Midbrain (tissue), 1 donor: Measurements from ENCODE around the gene GUCY2C.

Experiments
- DNase-seq: peaks from one replicate; lab custom pipeline; 2025; lab: John Stamatoyannopoulos, UW

GUCY2C gene

GRCh38 chr12:14681625-14682024 is 14.8 kb downstream of the GUCY2C start:
- DNase-seq, result no peak

GRCh38 chr12:14681190-14681589 is 15.2 kb downstream of the GUCY2C start:
- no peak for DNase-seq

GRCh38 chr12:14678547-14679150 is 17.8 kb downstream of the GUCY2C start:
- DNase-seq, result no peak

- DNase-seq, result no peak
Observed at GRCh38 chr12:14668591-14668990, 27.8 kb downstream of the GUCY2C start.

GRCh38 chr12:14665354-14666348 is 30.7 kb downstream of the GUCY2C start:
- DNase-seq, result no peak

GRCh38 chr12:14664434-14665023 is 31.9 kb downstream of the GUCY2C start:
- peak; percentile 49 for DNase-seq

- DNase-seq, result no peak
Observed at GRCh38 chr12:14663002-14663401, 33.4 kb downstream of the GUCY2C start.

GRCh38 chr12:14656846-14657245 is 39.6 kb downstream of the GUCY2C start:
- DNase-seq, result no peak

- DNase-seq, result no peak
Observed at GRCh38 chr12:14655284-14655683, 41.1 kb downstream of the GUCY2C start.

GRCh38 chr12:14654842-14655241 is 41.6 kb downstream of the GUCY2C start:
- no peak for DNase-seq

GRCh38 chr12:14654416-14654815 is 42.0 kb downstream of the GUCY2C start:
- no peak for DNase-seq

- no peak for DNase-seq
Observed at GRCh38 chr12:14652483-14652882, 43.9 kb downstream of the GUCY2C start.

GRCh38 chr12:14651371-14651770 is 45.0 kb downstream of the GUCY2C start:
- DNase-seq, result no peak

- DNase-seq, result no peak
Observed at GRCh38 chr12:14650789-14651188, 45.6 kb downstream of the GUCY2C start.

GRCh38 chr12:14647028-14647750 is 49.2 kb downstream of the GUCY2C start:
- DNase-seq, result no peak

GRCh38 chr12:14643251-14643650 is 53.1 kb downstream of the GUCY2C start:
- DNase-seq, result no peak

- no peak for DNase-seq
Observed at GRCh38 chr12:14638066-14638465, 58.3 kb downstream of the GUCY2C start.

- DNase-seq, result no peak
Observed at GRCh38 chr12:14635776-14636175, 60.6 kb downstream of the GUCY2C start.

GRCh38 chr12:14630793-14631192 is 65.6 kb downstream of the GUCY2C start:
- no peak for DNase-seq

GRCh38 chr12:14629832-14630710 is 66.3 kb downstream of the GUCY2C start:
- peak; percentile 65 for DNase-seq

GRCh38 chr12:14628771-14629170 is 67.6 kb downstream of the GUCY2C start:
- no peak for DNase-seq
